GM18858 (cell line): ENCODE results near the gene SREBF1.
"Not testable (repeated sequence)": the region's sequence is repeated elsewhere in the genome, so short reads cannot be mapped to it uniquely, and the experiment has no call there.

Experiments
- ATAC-seq: cut with Tn5 transposase; IDR thresholded peaks from one replicate; pipeline ENCODE4 v1.9.1; 2021; ENCODE audit not compliant: unreplicated experiment

Gene SREBF1

GRCh38 chr17:17813055-17813724, 23.6 kb downstream of the SREBF1 start:
- ATAC-seq = no peak

GRCh38 chr17:17812211-17813054, 24.4 kb downstream of the SREBF1 start:
- no peak for ATAC-seq

- no peak for ATAC-seq
These were observed 25.2 kb downstream of the SREBF1 start for GRCh38 chr17:17811381-17812210.

DNA sequence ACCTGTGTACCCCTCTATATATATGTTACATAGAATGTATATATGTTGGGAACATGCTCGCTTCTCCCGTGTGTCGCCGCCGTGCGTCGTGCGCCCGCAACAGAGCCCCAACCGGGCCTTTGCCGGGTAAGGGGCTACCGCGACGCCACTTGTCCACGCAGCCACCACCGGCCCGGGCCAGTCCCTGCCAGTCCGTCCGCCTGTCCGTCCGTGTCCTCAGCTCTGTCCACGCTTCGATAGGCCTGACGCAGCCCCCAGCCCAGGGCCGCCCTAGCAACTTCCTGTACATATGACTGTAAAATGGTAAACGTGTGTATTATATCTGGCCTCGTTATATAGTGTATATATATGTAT, 25.9 kb downstream of the SREBF1 start:
- ATAC-seq = no peak

GRCh38 chr17:17810084-17810894, 26.5 kb downstream of the SREBF1 start:
- no peak for ATAC-seq

DNA sequence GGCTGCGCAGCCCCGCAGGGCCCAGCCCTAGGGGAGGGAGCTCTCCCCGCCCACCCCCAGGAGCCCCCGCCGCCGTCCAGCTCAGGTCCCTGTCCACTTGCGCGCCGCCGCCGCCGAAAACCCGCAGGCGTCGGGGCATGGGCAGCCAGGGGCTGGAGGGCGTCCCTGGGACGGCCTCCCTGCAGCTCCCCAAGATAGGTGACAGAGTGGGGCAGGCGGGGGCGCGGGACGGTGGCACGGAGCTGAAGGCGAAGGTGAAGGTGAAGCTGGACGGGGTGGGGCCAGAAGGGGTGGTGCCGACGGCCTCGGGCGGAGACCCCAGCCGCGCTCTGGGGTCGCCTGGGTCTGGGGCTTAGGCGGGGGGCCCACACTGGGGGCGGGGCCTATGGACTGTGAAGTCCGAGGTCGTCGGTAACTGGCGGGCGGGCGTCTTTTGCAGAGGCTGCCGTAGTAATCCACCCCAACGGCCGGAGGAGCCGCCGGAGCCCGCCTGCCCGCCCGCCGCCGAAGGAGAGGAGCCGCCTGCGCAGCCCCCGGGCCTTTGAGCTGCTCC, 27.2 kb downstream of the SREBF1 start:
- ATAC-seq = no peak

DNA sequence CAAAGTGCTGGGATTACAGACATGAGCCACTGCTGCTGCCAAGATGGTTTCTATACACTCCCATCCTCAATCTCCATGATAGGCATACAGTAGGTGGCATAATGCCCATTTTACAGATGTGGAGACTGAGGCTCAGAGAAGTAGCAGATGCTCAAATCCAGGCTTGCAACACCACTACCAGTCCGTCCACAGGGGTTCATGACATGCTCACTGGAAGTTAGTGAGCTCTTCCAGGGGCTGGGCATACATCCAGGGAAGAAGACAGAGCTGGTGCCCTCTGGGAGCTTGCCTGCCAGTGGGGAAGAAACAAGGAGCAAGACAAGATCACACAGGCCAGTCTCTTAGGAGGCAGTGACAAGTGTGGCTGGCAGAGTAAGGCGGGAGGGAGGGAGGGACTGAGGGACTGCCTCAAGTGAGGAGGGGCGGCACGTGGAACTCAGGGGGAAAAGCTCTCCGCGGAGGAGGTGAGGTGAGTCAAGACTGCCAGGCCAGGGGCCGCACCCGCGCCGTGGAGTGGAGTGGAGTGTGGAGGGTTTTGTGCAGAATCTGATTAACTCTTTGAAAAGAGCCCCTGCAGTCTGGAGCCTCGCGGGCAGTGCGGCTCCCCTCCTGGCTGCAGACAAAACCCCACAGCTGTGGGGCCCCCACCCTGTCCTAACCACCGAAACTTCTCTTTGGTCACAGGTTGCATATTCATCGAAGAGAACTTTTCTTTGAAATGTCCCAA, 27.9 kb downstream of the SREBF1 start:
- ATAC-seq = no peak

DNA sequence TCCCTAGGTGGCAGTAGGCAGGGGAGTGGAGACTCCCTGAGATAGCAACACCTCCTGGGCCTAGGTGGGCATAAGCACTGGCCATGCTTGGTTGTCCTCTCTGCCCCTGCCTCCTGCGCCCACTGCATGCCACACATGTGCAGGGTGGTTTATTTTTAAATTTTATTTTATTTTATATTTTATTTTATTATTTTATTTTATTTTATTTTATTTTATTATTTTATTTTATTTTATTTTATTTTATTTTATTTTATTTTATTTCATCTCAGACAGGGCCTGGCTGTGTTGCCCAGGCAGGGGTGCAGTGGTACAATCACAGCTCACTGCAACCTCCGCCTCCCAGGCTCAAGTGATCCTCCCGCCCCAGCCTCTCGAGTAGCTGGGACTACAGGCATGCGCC, 28.6 kb downstream of the SREBF1 start:
- not testable (repeated sequence) for ATAC-seq

DNA sequence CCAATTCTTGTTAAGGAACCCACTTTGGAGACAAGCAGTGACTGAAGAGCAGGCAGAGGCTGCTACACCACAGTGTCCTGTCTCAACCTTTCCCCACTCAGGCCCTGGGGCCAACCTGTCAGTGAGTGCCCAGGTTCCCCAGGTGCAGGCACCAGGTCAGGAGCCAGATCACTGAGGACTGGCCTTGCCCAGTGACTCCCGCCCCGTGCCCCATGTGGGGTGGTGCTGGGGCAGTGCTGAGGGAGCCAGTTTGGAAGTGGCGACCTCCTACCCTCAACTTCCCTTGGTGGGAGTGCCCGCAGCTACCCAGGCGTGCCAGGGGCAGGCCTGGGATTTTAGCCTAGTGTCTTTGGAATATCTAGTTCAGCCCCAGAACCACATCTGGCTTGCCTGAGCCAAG, 29.3 kb downstream of the SREBF1 start:
- ATAC-seq = no peak

- no peak for ATAC-seq
These were observed 30.0 kb downstream of the SREBF1 start for GRCh38 chr17:17806611-17807274.

- ATAC-seq = no peak
These were observed 30.8 kb downstream of the SREBF1 start for GRCh38 chr17:17806035-17806434.

DNA sequence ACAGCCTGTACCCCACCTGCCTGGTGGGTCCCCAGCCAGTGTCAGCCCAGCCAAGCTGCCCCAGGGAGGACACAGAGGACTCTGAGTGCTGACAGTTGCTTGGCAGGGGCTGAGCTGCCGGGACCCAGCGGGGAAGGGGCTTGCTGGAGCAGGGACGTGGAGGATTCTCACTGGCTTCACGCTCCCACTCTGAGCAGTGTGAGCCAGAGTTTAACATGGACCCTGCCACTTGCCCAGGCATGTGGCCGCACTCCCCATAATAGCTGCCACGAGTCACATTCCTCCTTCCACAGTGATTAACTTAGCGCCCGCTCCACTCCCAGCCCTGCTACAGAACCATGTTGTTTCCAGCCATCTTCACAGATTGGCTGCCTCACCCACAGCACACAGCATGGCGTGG, 31.2 kb downstream of the SREBF1 start:
- no peak for ATAC-seq

DNA sequence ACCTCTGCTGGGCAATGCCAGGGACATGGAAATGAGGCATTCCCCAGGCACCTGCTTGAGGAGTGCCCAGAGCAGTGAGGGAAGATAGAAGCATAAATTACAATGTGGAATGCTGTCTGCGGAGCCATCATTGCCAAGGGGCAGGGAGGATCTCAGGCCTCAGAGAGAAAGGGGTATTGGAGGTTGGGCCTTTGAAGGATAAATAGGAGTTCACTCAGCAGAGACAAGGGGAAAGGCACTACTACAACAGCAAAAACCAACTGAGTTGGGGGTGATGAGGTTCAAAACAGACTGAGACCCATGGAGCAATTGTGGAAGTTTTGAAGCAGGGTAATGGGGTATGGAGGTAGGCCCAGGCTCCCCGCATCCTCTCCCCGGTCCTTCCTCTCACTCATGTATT, 32.8 kb downstream of the SREBF1 start:
- ATAC-seq = no peak

GRCh38 chr17:17801800-17802481, 34.8 kb downstream of the SREBF1 start:
- no peak for ATAC-seq

DNA sequence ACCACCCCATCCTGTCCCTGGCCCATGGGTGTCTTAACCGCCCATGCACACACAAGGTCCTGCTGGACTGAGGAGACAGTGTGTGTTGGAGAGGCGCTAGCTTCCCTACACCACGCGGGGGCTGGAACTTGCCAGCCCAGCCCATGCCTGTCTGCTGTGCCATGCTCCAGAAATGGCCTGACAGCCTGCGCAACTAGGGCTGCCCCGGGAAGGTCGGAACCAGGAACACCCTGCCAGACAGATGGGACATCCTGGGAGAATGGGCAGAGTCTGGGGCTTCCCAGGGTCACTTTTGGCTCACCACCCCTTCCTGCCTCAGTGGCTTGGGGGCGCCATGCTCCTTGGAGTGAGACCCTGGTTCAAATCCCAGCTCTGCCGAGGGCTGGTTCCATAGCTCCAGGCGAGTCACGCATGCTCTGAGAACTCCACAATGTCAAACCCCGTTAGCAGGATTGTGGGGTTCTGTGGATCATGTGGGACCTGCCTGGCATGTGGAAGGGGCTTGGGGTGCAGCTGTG, 36.2 kb downstream of the SREBF1 start:
- no peak for ATAC-seq

GRCh38 chr17:17798573-17799255, 38.1 kb downstream of the SREBF1 start:
- ATAC-seq = no peak

- no peak for ATAC-seq
These were observed 38.7 kb downstream of the SREBF1 start for GRCh38 chr17:17798010-17798556.
